H9 (cell line): ENCODE measurements around the gene PCLAF. TPM values are rescaled to one million over a fixed set of nuclear protein-coding genes. Genes with fewer than 3 reads are reported as not detected.

ENCODE experiments used
- DNase-seq: peaks from one replicate; pipeline ENCODE4 v3.0.0-alpha.2; 2017
- H2AFZ ChIP-seq: one replicate; pipeline ENCODE4 v1.6.1; 2013; ENCODE audit warnings: mild to moderate bottlenecking, low read length, control low read depth, moderate library complexity
- H2AK5ac ChIP-seq: 2 replicates; pipeline ENCODE4 v1.6.1; 2013; ENCODE audit warnings: low read length, control low read depth, mixed read lengths; ENCODE audit not compliant: insufficient read length
- H2BK120ac ChIP-seq: one replicate; pipeline ENCODE4 v1.6.1; 2013; ENCODE audit warnings: low read depth, mild to moderate bottlenecking, low read length, control low read depth, inconsistent platforms; ENCODE audit not compliant: poor library complexity, severe bottlenecking
- H2BK12ac ChIP-seq: 2 replicates; pipeline ENCODE4 v1.6.1; 2013; ENCODE audit warnings: low read length, control low read depth, mixed read lengths, low read depth; ENCODE audit not compliant: insufficient read length
- H2BK15ac ChIP-seq: 2 replicates; pipeline ENCODE4 v1.6.1; 2013; ENCODE audit warnings: low read depth, low read length, control low read depth
- H2BK20ac ChIP-seq: one replicate; pipeline ENCODE4 v1.6.1; 2013; ENCODE audit warnings: low read depth, mild to moderate bottlenecking, low read length, control low read depth, inconsistent platforms; ENCODE audit not compliant: poor library complexity, severe bottlenecking
- H2BK5ac ChIP-seq: 2 replicates; pipeline ENCODE4 v1.6.1; 2013; ENCODE audit warnings: low read length, control low read depth, mixed read lengths; ENCODE audit not compliant: insufficient read length
- H3K14ac ChIP-seq: 2 replicates; pipeline ENCODE4 v1.6.1; 2013; ENCODE audit warnings: low read length, control low read depth; ENCODE audit not compliant: insufficient read depth
- H3K18ac ChIP-seq: 2 replicates; pipeline ENCODE4 v1.6.1; 2013; ENCODE audit warnings: low read depth, mild to moderate bottlenecking, mixed read lengths, low read length, control low read depth; ENCODE audit not compliant: insufficient read length
- H3K23ac ChIP-seq: 2 replicates; pipeline ENCODE4 v1.6.1; 2013; ENCODE audit warnings: low read length, control low read depth, mixed read lengths, low read depth; ENCODE audit not compliant: insufficient read length
- H3K23me2 ChIP-seq: 2 replicates; pipeline ENCODE4 v1.6.1; 2013; ENCODE audit warnings: low read depth, mild to moderate bottlenecking, mixed read lengths, low read length, control low read depth; ENCODE audit not compliant: insufficient read length, poor library complexity, severe bottlenecking
- H3K27ac ChIP-seq: 2 replicates; pipeline ENCODE4 v1.5.1; 2013; ENCODE audit warnings: low read length, control low read depth, mixed read lengths, low read depth; ENCODE audit not compliant: insufficient read length
- H3K27me3 ChIP-seq: 2 replicates; pipeline ENCODE4 v1.6.1; 2013; ENCODE audit warnings: low read length, control low read depth, inconsistent platforms; ENCODE audit not compliant: insufficient read depth
- H3K4ac ChIP-seq: 2 replicates; pipeline ENCODE4 v1.6.1; 2013; ENCODE audit warnings: low read depth, mild to moderate bottlenecking, control low read depth, inconsistent platforms, low read length, moderate library complexity
- H3K4me1 ChIP-seq: 2 replicates; pipeline ENCODE4 v1.6.1; 2013; ENCODE audit warnings: low read length, control low read depth, inconsistent platforms; ENCODE audit not compliant: insufficient read depth
- H3K4me2 ChIP-seq: 2 replicates; pipeline ENCODE4 v1.6.1; 2013; ENCODE audit warnings: low read length, control low read depth, mixed read lengths; ENCODE audit not compliant: insufficient read length, insufficient read depth
- H3K56ac ChIP-seq: 2 replicates; pipeline ENCODE4 v1.6.1; 2013; ENCODE audit warnings: low read depth, mild to moderate bottlenecking, mixed read lengths, low read length, control low read depth; ENCODE audit not compliant: insufficient read length
- H3K79me1 ChIP-seq: 2 replicates; pipeline ENCODE4 v1.6.1; 2013; ENCODE audit warnings: low read depth, mild to moderate bottlenecking, moderate library complexity, low read length, control low read depth, inconsistent platforms; ENCODE audit not compliant: insufficient read depth, poor library complexity, severe bottlenecking
- H3K79me2 ChIP-seq: 2 replicates; pipeline ENCODE4 v1.6.1; 2013; ENCODE audit warnings: low read length, control low read depth, inconsistent platforms; ENCODE audit not compliant: insufficient read depth
- H3K9ac ChIP-seq: 2 replicates; pipeline ENCODE4 v1.6.1; 2013; ENCODE audit warnings: low read length, control low read depth, mixed read lengths; ENCODE audit not compliant: insufficient read length; ENCODE audit errors: extremely low read depth
- H3K9me3 ChIP-seq: one replicate; pipeline ENCODE4 v1.6.1; 2013; ENCODE audit warnings: low read depth, low read length, inconsistent platforms; ENCODE audit not compliant: control insufficient read depth
- H3T11ph ChIP-seq: one replicate; pipeline ENCODE4 v1.6.1; 2013; ENCODE audit warnings: mild to moderate bottlenecking, low read length, control low read depth, inconsistent platforms
- H4K20me1 ChIP-seq: one replicate; pipeline ENCODE4 v1.6.1; 2013; ENCODE audit not compliant: control insufficient read depth, insufficient read length, insufficient read depth
- H4K5ac ChIP-seq: 2 replicates; pipeline ENCODE4 v1.6.1; 2013; ENCODE audit warnings: low read depth, mild to moderate bottlenecking, mixed read lengths, low read length, control low read depth; ENCODE audit not compliant: insufficient read length
- H4K8ac ChIP-seq: replicated peaks from 2 replicates; pipeline ENCODE4 v1.6.1; 2013; ENCODE audit warnings: low read length, control low read depth, mixed read lengths, low read depth; ENCODE audit not compliant: insufficient read length
- H4K91ac ChIP-seq: 2 replicates; pipeline ENCODE4 v1.6.1; 2013; ENCODE audit warnings: low read depth, mild to moderate bottlenecking, moderate library complexity, mixed read lengths, low read length, control low read depth; ENCODE audit not compliant: insufficient read length
- H3K27ac Mint-ChIP-seq, 3 experiments: 2 replicates in 2 of 3; 3 replicates in 1 of 3; pipeline ENCODE4 v1.8.0; 2020 to 2021; ENCODE audit warnings: mixed read lengths in 3 of 3, mild to moderate bottlenecking in 1 of 3, moderate library complexity in 1 of 3
- H3K27me3 Mint-ChIP-seq: 2 replicates; pipeline ENCODE4 v1.8.0; 2021; ENCODE audit warnings: low read depth, mild to moderate bottlenecking, moderate library complexity, mixed read lengths
- H3K36me3 Mint-ChIP-seq, 3 experiments: 2 replicates in 2 of 3; 3 replicates in 1 of 3; pipeline ENCODE4 v1.8.0; 2020 to 2021; ENCODE audit warnings: low read depth in 3 of 3, mixed read lengths in 3 of 3; ENCODE audit not compliant: insufficient read depth in 1 of 3
- H3K4me1 Mint-ChIP-seq, 2 experiments: 2 replicates each; pipeline ENCODE4 v1.8.0; 2020; ENCODE audit warnings: mixed read lengths in 2 of 2
- H3K4me3 Mint-ChIP-seq, 2 experiments: 2 replicates in 1 of 2; 3 replicates in 1 of 2; pipeline ENCODE4 v1.8.0; 2020 to 2021; ENCODE audit warnings: mild to moderate bottlenecking in 2 of 2, mixed read lengths in 2 of 2, moderate library complexity in 1 of 2
- H3K9me3 Mint-ChIP-seq, 2 experiments: 2 replicates in 1 of 2; 3 replicates in 1 of 2; pipeline ENCODE4 v1.8.0; 2020; ENCODE audit warnings: mild to moderate bottlenecking in 2 of 2, mixed read lengths in 2 of 2, moderate library complexity in 1 of 2
- WGBS: extraction: QIAGEN DNeasy Blood & Tissue Kit; methylation state at CpG from one replicate; pipeline ENCODE4 v1.1.7; 2013; ENCODE audit warnings: missing lambda C conversion rate, low lambda C conversion rate, mixed read lengths; ENCODE audit not compliant: insufficient read length; ENCODE audit errors: extremely low coverage; 5-methylcytosine and 5-hydroxymethylcytosine counted together
- total RNA-seq: library from RNA; stranded (reverse); gene quantifications from 2 replicates; pipeline ENCODE4 v1.2.1, GENCODE V29; 2021
- TF ChIP-seq, protein P1 (sequence below): fragments of 200-600 bp; sonication (generic); conservative IDR thresholded peaks from 3 replicates; pipeline ENCODE4 v1.8.0; 2021; ENCODE audit warnings: antibody characterized with exemption, mild to moderate bottlenecking

PCLAF gene
- total RNA-seq, 1 experiment from 2014 or later: 65.6 TPM

DNA sequence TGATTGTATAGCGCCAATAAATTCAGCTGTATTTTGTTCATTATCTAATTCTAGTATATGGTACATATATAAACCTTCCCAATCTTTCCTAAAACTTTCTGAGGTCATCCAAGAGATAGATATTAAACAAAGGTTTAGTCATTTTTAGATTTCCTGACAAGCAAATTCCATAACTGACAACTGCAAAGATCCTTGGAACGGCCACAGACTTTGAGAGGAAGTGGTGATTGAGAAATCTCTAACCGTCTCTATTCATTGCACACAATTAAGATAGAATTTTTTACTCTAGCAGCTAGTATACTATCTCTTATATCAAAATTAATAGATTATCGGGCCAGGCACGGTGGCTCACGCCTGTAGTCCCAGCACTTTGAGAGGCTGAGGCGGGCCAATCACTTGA is 30.0 kb downstream of the PCLAF start:
- no peak overlapping the region for H4K91ac ChIP-seq
- no peaks in the 10 kb centered on the region for H3K27me3 ChIP-seq
- Mint-ChIP-seq H3K27ac (no peak overlapping the region), H3K4me3 (no peak overlapping the region), H3K4me1 (peaks cover 7 to 8% of the 10 kb centered on the region in 2 experiments), H3K9me3 (no peaks in the 10 kb centered on the region), H3K27me3 (no peaks in the 10 kb centered on the region), H3K36me3 (peaks cover 4 to 22% (median 20%) of the 10 kb centered on the region in 3 experiments; a peak in 6 of 7 replicates)
- H3K23ac ChIP-seq: no peak overlapping the region
- no peak overlapping the region for H4K5ac ChIP-seq
- no peak overlapping the region for H2AFZ ChIP-seq
- H4K8ac ChIP-seq: no peak overlapping the region
- TF ChIP-seq, protein P1, sequence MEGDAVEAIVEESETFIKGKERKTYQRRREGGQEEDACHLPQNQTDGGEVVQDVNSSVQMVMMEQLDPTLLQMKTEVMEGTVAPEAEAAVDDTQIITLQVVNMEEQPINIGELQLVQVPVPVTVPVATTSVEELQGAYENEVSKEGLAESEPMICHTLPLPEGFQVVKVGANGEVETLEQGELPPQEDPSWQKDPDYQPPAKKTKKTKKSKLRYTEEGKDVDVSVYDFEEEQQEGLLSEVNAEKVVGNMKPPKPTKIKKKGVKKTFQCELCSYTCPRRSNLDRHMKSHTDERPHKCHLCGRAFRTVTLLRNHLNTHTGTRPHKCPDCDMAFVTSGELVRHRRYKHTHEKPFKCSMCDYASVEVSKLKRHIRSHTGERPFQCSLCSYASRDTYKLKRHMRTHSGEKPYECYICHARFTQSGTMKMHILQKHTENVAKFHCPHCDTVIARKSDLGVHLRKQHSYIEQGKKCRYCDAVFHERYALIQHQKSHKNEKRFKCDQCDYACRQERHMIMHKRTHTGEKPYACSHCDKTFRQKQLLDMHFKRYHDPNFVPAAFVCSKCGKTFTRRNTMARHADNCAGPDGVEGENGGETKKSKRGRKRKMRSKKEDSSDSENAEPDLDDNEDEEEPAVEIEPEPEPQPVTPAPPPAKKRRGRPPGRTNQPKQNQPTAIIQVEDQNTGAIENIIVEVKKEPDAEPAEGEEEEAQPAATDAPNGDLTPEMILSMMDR: no peak
- H3T11ph ChIP-seq: no peak overlapping the region
- H3K9me3 ChIP-seq: no peaks in the 10 kb centered on the region
- no peak overlapping the region for H3K4me2 ChIP-seq
- no peak overlapping the region for H3K14ac ChIP-seq
- H3K79me1 ChIP-seq: peaks cover 4% of the 10 kb centered on the region
- H2BK20ac ChIP-seq: no peak overlapping the region
- no peaks in the 10 kb centered on the region for H4K20me1 ChIP-seq
- no peak overlapping the region for H3K4ac ChIP-seq
- H3K18ac ChIP-seq: no peak overlapping the region
- WGBS: no CpG with 5 or more reads among the region's 7 CpGs
- H3K27ac ChIP-seq: no peak overlapping the region
- peaks cover 2% of the 10 kb centered on the region; the same call in 1 of the 2 replicates for H3K79me2 ChIP-seq
- DNase-seq: no peak
- no peak overlapping the region for H2BK15ac ChIP-seq
- H3K56ac ChIP-seq: no peak overlapping the region
- H2BK120ac ChIP-seq: no peak overlapping the region
- H2BK12ac ChIP-seq: no peak overlapping the region
- no peak overlapping the region for H2BK5ac ChIP-seq
- H2AK5ac ChIP-seq: no peak overlapping the region
- H3K9ac ChIP-seq: no peak overlapping the region
- H3K23me2 ChIP-seq: peaks cover 5% of the 10 kb centered on the region
- H3K4me1 ChIP-seq: no peaks in the 10 kb centered on the region
